H1 (cell line): Measurements from ENCODE around the gene GNA12. TPM values are rescaled to one million over a fixed set of nuclear protein-coding genes. Genes with fewer than 3 reads are reported as not detected.

Experiments
- CEBPB ChIP-seq: IDR thresholded peaks from 2 replicates; pipeline ENCODE4 v1.6.1; 2012; ENCODE audit warnings: low read depth, low read length
- POLR2AphosphoS5 ChIP-seq: IDR thresholded peaks from 2 replicates; pipeline ENCODE4 v1.6.1; 2011; ENCODE audit warnings: low read depth, low read length
- RFX5 ChIP-seq: IDR thresholded peaks from 2 replicates; pipeline ENCODE4 v1.6.1; 2011; ENCODE audit warnings: low read depth, low read length, improper control_type of control experiment, borderline replicate concordance
- polyA plus RNA-seq, 7 experiments: library from polyadenylated mRNA; depleted of rRNA in 3 of 7; stranded (reverse) in 5 of 7; unstranded in 2 of 7; fragments of >200 nt in 5 of 7; fragments of 200-250 nt in 2 of 7; gene quantifications; 1 replicate in 5 of 7; 2 replicates in 1 of 7; 4 replicates in 1 of 7; pipeline versions ENCODE4 v1.2.1 to v1.2.3, GENCODE V29; 2011 to 2013; ENCODE audit warnings: missing spikeins in 2 of 7, mixed read lengths in 2 of 7
- total RNA-seq: library from RNA; stranded (reverse); fragmentation: NEBNext Ultra II Directional; extraction: Animal tissue kit (Norgen Biotek cat#: 25700); gene quantifications from 2 replicates; pipeline ENCODE4 v1.2.1, GENCODE V29; 2021

GNA12 gene
- total and polyA plus RNA-seq, 2 of the 8 experiments (the other 6 are each of a cell fraction or from before 2014, with no cell fraction given) = 96.5 to 109 TPM

DNA sequence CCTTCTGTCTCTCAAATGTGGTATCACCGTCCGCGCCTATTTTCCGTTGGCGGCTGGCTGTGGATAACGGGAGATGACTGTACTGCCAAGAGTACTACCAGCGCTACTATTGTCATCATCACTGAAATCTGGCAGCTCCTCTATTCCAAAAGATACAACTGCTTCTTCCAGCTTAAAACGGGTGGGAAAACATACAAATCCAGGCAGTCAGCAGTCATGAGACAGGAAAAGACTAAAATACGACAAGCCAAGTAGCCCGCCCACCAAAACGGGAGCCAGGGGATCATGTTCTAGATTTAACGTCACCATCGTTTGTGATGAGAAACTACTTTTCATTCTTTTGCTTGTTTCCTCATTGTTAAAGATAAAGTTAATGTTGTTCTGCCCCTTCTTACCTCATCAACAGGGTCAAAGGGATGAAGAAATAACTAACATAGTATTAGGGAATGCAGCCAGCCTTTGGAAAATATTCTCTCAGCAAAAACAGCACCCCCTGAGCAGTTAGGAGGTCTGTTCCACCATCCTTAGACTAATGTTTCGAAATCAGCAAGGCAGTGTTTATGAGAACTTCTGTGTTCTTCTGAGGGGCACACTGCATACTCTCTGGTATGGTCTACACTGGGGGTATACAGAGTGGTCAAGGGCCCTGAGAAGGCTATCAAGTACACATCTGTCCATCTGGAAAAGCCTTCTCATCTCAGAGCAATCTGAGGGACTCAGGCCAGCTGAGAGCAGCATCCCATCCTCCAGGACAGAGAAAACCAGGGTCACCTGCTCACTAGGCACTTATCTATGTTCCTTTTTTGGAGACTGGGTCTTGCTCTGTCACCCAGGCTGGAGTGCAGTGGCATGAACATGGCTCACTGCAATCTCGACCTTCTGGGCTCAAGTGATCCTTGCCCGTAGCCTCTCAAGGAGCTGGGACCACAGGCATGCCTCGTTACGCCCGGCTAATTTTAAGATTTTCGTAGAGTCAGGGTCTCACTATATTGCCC, 47.5 kb downstream of the GNA12 start (continued):
- TF ChIP-seq CEBPB (no peak), RFX5 (no peak), POLR2AphosphoS5 (no peak)
